MG63 (cell line): ENCODE data around the gene PHF21A. TPM values are rescaled to one million over a fixed set of nuclear protein-coding genes. Genes with fewer than 3 reads are reported as not detected.
A peak's percentile ranks its signal among the peaks of the same experiment; 100 is the strongest.
"Not testable (repeated sequence)": the region's sequence is repeated elsewhere in the genome, so short reads cannot be mapped to it uniquely, and the experiment has no call there.

ENCODE experiments used
- DNase-seq: peaks from one replicate; pipeline ENCODE4 v3.0.0-alpha.2; 2020
- H3K27me3 ChIP-seq: fragments of 250-450 bp; sonication (Bioruptor Pico); 2 replicates; pipeline ENCODE4 v1.5.1; 2020; ENCODE audit warnings: mild to moderate bottlenecking, moderate library complexity
- H3K36me3 ChIP-seq: fragments of 250-450 bp; sonication (Bioruptor Pico); 2 replicates; pipeline ENCODE4 v1.5.1; 2020; ENCODE audit warnings: mild to moderate bottlenecking, moderate library complexity
- H3K4me3 ChIP-seq: fragments of 250-450 bp; sonication (Bioruptor Pico); 2 replicates; pipeline ENCODE4 v1.5.1; 2020; ENCODE audit warnings: mild to moderate bottlenecking, moderate library complexity
- H3K9me3 ChIP-seq: fragments of 250-450 bp; sonication (Bioruptor Pico); 2 replicates; pipeline ENCODE4 v1.5.1; 2020; ENCODE audit warnings: mild to moderate bottlenecking, moderate library complexity
- total RNA-seq: library from RNA; depleted of rRNA; stranded (reverse); fragments of >200 nt; shearing (Covaris generic); gene quantifications from 2 replicates; pipeline ENCODE4 v1.2.3, GENCODE V29; 2014; ENCODE audit warnings: low replicate concordance

The PHF21A gene
- total RNA-seq, 1 experiment from 2014 or later = 2.0 TPM

GRCh38 chr11:45918962-45919675 is 202.1 kb downstream of the PHF21A start:
- Histone ChIP-seq H3K27me3 (0 out of 2 replicates have a peak, but pooled peaks cover 3% of the 10 kb centered on the region), H3K4me3 (peak overlapping the region; percentile 89), H3K9me3 (no peaks in the 10 kb centered on the region), H3K36me3 (peaks cover 14% of the 10 kb centered on the region)
- no peak for DNase-seq

DNA sequence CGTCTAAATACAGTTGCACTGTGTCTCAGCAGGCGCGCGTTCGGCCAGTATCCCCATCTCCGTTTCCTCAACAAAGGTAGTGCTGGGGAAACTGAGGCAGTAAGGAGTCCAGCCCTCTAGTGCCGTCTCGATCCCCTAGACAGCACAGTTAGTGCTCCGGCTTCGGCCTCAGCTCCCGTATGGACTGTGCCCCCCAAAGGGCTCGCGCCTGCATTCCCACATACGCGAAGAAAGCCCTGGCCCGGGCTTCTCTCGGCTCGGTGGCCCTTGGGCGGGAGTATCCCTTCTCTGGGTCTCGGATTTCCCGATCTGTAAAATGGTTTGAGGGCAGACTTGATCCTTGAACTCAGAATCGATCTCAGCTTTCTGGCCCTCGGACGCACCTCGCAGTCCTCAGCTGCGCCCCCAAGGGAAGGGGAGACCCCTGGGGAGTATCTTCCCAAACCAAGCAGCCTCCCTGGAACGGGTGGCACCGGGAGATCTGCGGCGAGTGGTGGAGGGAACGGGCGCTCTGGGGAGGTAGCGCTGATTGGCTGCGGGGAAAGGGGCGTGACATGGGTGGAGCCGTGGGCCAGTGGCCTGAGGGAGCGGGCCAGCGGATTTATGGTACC is 202.8 kb downstream of the PHF21A start:
- Histone ChIP-seq H3K9me3 (no peaks in the 10 kb centered on the region), H3K4me3 (peak overlapping the region; percentile 89), H3K27me3 (0 out of 2 replicates have a peak, but pooled peaks cover 3% of the 10 kb centered on the region), H3K36me3 (peaks cover 14% of the 10 kb centered on the region)
- DNase-seq = peak; percentile 81

- no peaks in the 10 kb centered on the region for H3K9me3 ChIP-seq
- H3K27me3 ChIP-seq = no peaks in the 10 kb centered on the region
- peaks cover 14% of the 10 kb centered on the region for H3K36me3 ChIP-seq
- H3K4me3 ChIP-seq = peak within 1 kb of the TSS; percentile 89
- DNase-seq = peak; percentile 99
Measured at GRCh38 chr11:45917623-45918330, 203.5 kb downstream of the PHF21A start, which contains the start of gene PEX16. PEX16 (minus strand) TSS chr11:45917877; CDS start chr11:45917811, 66 bp downstream.

GRCh38 chr11:45917286-45917622 is 204.0 kb downstream of the PHF21A start:
- H3K36me3 ChIP-seq = peaks cover 14% of the 10 kb centered on the region
- no peaks in the 10 kb centered on the region for H3K9me3 ChIP-seq
- DNase-seq = no peak
- peak overlapping the region; percentile 89 for H3K4me3 ChIP-seq
- no peaks in the 10 kb centered on the region for H3K27me3 ChIP-seq

DNA sequence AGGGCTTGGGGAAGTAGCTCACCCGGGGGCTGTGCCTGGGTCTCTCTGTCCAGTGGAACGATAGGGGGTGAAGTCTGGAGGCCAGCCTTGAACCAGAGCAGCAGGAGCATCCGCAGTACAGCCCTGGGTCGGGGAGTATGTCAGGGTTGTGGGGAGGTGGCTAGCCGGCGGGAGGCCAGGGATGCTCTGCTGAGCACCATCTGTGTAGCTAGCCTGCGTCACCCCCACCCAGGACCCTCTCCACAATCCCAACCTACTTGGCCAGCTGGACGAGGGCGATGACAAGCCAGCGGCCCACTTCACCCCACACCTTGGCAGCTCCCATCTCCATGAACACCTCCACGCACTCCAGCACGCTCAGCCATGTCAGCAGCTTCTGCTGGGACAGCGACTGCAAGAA is 205.8 kb downstream of the PHF21A start:
- H3K9me3 ChIP-seq = no peaks in the 10 kb centered on the region
- DNase-seq = no peak

GRCh38 chr11:45913942-45914635 is 207.2 kb downstream of the PHF21A start:
- Histone ChIP-seq H3K36me3 (peaks cover 16% of the 10 kb centered on the region), H3K27me3 (no peaks in the 10 kb centered on the region), H3K9me3 (no peaks in the 10 kb centered on the region), H3K4me3 (no peak overlapping the region)
- DNase-seq = no peak

More for the DNA sequence above, 205.8 kb downstream of the PHF21A start:
- Histone ChIP-seq H3K27me3 (no peaks in the 10 kb centered on the region), H3K36me3 (peaks cover 16% of the 10 kb centered on the region), H3K4me3 (no peak overlapping the region)

DNA sequence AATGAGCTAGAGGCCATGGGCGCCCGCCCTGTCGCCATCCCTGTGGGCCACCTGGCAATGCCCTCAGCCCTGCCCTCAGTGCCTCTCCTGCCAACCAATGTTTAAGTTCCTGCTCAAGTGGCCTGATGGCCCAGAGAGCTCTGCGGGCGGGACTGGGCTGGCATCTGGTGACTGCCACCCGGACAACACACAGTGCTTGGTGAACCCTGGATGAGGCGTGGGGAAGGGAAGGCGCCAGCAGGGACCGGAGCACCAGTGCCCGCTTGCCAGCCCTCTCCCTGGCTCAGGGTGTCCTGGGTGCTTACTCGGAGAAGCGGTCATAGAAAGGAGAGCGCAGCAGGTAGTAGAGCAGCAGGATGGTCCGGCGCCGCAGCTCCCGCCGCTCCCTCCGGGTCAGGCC is 207.7 kb downstream of the PHF21A start:
- DNase-seq = no peak

DNA sequence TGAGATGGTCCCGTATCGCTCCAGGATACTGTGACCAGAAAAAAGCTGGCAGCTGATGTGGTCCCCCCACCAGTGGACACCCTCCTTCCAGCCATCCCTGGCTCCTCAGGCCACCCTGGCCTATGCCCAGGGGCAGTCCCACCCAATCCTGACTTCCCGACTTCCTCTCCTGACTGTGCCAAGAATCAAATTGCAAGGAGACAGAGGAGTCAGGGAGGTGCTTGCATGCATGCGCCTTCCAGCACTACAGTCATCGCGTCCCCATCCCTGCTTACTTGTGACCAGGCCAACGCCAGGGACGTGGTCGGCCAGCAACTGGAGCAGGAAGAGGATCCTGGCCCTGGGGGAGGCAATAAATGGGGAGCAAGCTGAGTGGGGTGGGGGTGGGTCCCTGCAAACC is 210.6 kb downstream of the PHF21A start:
- H3K36me3 ChIP-seq = peaks cover 9% of the 10 kb centered on the region
- H3K9me3 ChIP-seq = no peaks in the 10 kb centered on the region
- DNase-seq = no peak
- H3K4me3 ChIP-seq = no peak overlapping the region
- H3K27me3 ChIP-seq = no peaks in the 10 kb centered on the region

More for the DNA sequence above, 207.7 kb downstream of the PHF21A start:
- Histone ChIP-seq H3K9me3 (no peaks in the 10 kb centered on the region), H3K4me3 (no peak overlapping the region), H3K36me3 (peaks cover 16% of the 10 kb centered on the region), H3K27me3 (no peaks in the 10 kb centered on the region)

DNA sequence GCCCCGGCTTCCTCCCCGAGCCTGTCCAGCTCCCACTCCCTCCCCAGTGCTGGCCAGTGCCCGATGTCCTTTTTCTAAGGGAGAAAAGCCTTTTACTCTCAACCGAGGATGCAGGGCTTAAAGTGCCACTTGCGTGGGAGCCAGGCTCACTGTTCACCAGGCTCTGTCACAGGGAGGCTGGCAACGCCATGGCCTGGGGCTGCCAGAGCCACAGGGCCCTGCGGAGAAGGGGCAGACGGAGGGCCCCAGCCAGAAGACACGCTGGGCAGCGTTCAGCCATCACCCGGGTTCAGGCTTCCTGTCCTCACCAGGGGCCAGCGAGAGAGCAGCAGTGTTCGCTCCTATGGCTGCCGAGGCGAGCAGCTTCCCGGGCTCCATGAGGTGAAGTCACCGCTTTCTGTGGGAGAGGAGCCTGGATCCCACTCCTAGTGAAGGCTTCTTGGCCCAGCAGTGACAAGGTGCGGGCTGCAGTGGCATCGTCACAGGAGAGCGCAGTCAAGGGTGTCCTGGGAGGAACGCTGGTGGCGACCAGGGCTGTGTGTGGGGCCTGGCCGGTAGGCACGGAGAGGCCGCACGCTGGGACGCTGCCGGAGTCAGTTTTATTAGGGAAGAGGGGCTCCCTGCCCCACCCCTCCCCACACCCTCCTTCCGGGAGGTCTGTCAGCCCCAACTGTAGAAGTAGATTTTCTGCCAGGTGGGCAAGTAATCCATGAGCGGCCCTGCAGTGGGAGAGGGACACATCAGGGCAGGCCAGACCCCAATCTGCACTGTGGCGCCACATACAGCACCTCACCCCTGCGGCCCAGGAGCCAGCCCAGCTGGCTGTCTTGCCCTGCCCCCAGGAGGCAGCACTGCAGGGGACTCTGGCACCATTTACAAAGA is 211.4 kb downstream of the PHF21A start:
- no peaks in the 10 kb centered on the region for H3K27me3 ChIP-seq
- no peaks in the 10 kb centered on the region for H3K9me3 ChIP-seq
- no peak overlapping the region for H3K4me3 ChIP-seq
- peaks cover 6% of the 10 kb centered on the region for H3K36me3 ChIP-seq
- no peak for DNase-seq

DNA sequence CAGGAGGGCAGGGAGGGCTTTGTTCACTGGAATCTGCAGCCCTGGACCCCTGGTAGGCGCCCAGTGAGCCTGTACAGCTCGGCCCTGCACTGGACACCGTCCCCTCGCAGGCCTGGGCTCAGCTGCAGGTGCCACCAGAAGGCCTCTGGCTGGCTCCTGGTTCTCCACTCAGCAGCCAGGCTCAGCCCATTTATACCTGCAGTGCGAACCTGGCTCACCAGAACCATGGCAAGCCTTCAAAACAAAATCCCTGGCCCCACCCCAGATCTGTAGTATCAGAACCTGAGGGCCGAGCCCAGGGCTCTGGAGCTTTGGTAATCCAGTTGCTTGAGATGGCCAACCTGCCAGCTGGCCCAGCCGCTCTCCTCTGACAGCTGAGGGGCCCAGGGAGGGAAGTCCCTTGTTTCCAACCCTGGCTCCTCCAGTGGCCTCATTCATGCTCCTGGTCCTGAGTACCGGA is 213.3 kb downstream of the PHF21A start:
- Histone ChIP-seq H3K36me3 (peaks cover 2% of the 10 kb centered on the region; the same call in 1 of the 2 replicates), H3K4me3 (no peak overlapping the region), H3K27me3 (no peaks in the 10 kb centered on the region), H3K9me3 (no peaks in the 10 kb centered on the region)
- DNase-seq = no peak

DNA sequence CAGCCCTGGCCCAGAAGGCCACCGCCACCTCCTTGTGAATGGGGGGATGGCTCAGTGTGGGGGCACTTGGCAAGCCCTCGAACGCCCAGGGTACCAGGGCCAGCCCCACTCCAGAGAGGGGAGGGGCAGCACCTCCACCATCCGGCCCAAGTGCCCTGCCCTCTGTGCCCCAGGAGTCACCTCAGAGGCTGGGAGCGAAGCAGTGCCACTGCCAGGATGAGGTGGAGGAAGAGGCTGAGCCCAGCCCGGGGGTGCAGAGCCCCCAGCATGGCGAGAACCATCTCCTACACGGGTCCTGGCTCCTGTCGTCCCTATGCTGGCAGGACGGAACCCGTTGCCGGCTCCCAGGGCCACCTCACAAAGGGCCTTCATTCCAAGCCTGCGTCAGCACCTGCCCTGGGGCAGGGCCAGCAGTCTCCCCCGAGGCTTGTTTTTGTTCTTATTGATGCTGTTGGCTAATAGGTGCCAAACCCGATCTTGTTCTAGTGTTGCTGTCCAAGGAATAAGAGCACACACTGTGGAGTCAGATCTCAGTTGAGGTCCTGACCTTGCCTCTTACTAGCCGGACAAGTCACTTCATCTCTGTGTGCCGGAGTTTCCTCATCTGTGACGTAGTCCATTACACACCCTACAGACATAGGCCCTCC is 214.2 kb downstream of the PHF21A start, which contains the start of gene FREY1:
Gene FREY1 (minus strand): TSS at position 307 of the 647 bp plus-strand sequence. CDS start 26 bp downstream, at position 281.
- no peak within 1 kb of the TSS for H3K4me3 ChIP-seq
- peaks cover 2% of the 10 kb centered on the region; the same call in 1 of the 2 replicates for H3K36me3 ChIP-seq
- no peak for DNase-seq
- no peaks in the 10 kb centered on the region for H3K9me3 ChIP-seq
- no peaks in the 10 kb centered on the region for H3K27me3 ChIP-seq

GRCh38 chr11:45906096-45906682 is 215.1 kb downstream of the PHF21A start:
- no peaks in the 10 kb centered on the region; the same call in 1 of the 2 replicates for H3K36me3 ChIP-seq
- H3K9me3 ChIP-seq = no peaks in the 10 kb centered on the region
- H3K27me3 ChIP-seq = no peaks in the 10 kb centered on the region
- H3K4me3 ChIP-seq = no peak overlapping the region
- DNase-seq = no peak

GRCh38 chr11:45905576-45905975 is 215.7 kb downstream of the PHF21A start:
- H3K27me3 ChIP-seq, DNase-seq, H3K9me3 ChIP-seq, H3K4me3 ChIP-seq, H3K36me3 ChIP-seq: not testable (repeated sequence)

GRCh38 chr11:45905095-45905494 is 216.2 kb downstream of the PHF21A start:
- H3K27me3 ChIP-seq = no peaks in the 10 kb centered on the region
- DNase-seq = no peak
- H3K4me3 ChIP-seq = no peak overlapping the region
- no peaks in the 10 kb centered on the region for H3K9me3 ChIP-seq
- H3K36me3 ChIP-seq = no peaks in the 10 kb centered on the region

- Histone ChIP-seq H3K4me3 (no peak overlapping the region), H3K36me3 (no peaks in the 10 kb centered on the region), H3K9me3 (no peaks in the 10 kb centered on the region), H3K27me3 (no peaks in the 10 kb centered on the region)
- no peak for DNase-seq
Measured at GRCh38 chr11:45904309-45904915, 216.8 kb downstream of the PHF21A start.
